ENCODE measurements around the gene LPCAT4.

- no peak for TF ChIP-seq CTCF (IDR thresholded peaks at IDR 0.05; ENCODE audit: low read depth, low read length, missing input control)
- TF ChIP-seq MAX (IDR thresholded peaks at IDR 0.05), result no peak
- no peak for TF ChIP-seq TAF1 (conservative IDR thresholded peaks at IDR 0.05)
- no peak for TF ChIP-seq SP1 (IDR thresholded peaks at IDR 0.05)
- no peak for TF ChIP-seq HNF4G (IDR thresholded peaks at IDR 0.05)
- TF ChIP-seq REST (IDR thresholded peaks at IDR 0.05), result no peak
- TF ChIP-seq YY1 (IDR thresholded peaks at IDR 0.05), result no peak
- TF ChIP-seq ZBTB33 (IDR thresholded peaks at IDR 0.05), result no peak
- no peak for TF ChIP-seq ATF3 (IDR thresholded peaks at IDR 0.05)
- no peak for TF ChIP-seq GABPA (IDR thresholded peaks at IDR 0.05 in 1 of 2, conservative IDR thresholded peaks at IDR 0.05 in 1 of 2)
- TF ChIP-seq EGR1 (IDR thresholded peaks at IDR 0.05; ENCODE audit: low read depth in 2 of 2), result no peak
- TF ChIP-seq JUND (IDR thresholded peaks at IDR 0.05), result no peak
- no peak for TF ChIP-seq RAD21 (IDR thresholded peaks at IDR 0.05)
- TF ChIP-seq FOXA1 (IDR thresholded peaks at IDR 0.05), result no peak
Observed at GRCh38 chr15:34374816-34375215, 7.8 kb upstream of the LPCAT4 start.
